CD4-positive, alpha-beta T cell (primary cell): ENCODE data around the gene FABP2. TPM values are rescaled to one million over a fixed set of nuclear protein-coding genes. Genes with fewer than 3 reads are reported as not detected.
"Not testable (repeated sequence)": the region's sequence is repeated elsewhere in the genome, so short reads cannot be mapped to it uniquely, and the experiment has no call there.

ENCODE experiments used
- ATAC-seq: fragments of 200-7000 bp; cut with Tn5 transposase; one replicate; pipeline ENCODE4 v1.10.0; 2022; ENCODE audit warnings: mild to moderate bottlenecking; ENCODE audit not compliant: poor library complexity
- CTCF ChIA-PET: fragments of 350-600 bp; sonication (Branson Sonifier 250); formaldehyde crosslinking; loops from one replicate; lab custom pipeline; 2021; ENCODE audit warnings: antibody characterized with exemption, inconsistent platforms; lab: Charles Lee
- POLR2A ChIA-PET: fragments of 350-600 bp; sonication (Branson Sonifier 250); formaldehyde crosslinking; loops from one replicate; lab custom pipeline; 2021; ENCODE audit warnings: antibody characterized with exemption, inconsistent platforms; lab: Charles Lee
- DNase-seq, 14 experiments: peaks; one replicate each; pipeline ENCODE4 v3.0.0-alpha.2; 2013 to 2020; ENCODE audit warnings: mixed read lengths in 2 of 14
- H3K27ac ChIP-seq, 2 donors: one replicate each; pipeline versions ENCODE4 v1.5.1 to v1.7.0; 2013; ENCODE audit warnings: low read length in 2 of 2, low read depth in 1 of 2, mild to moderate bottlenecking in 1 of 2
- H3K27me3 ChIP-seq, 2 experiments: 1 replicate in 1 of 2; 2 replicates in 1 of 2; pipeline versions ENCODE4 v1.6.1 to v1.7.0; 2013; ENCODE audit warnings: low read length in 2 of 2, control low read depth in 1 of 2, mild to moderate bottlenecking in 1 of 2, moderate library complexity in 1 of 2; ENCODE audit not compliant: insufficient read depth in 2 of 2, control insufficient read depth in 1 of 2
- H3K36me3 ChIP-seq: one replicate; pipeline ENCODE4 v1.6.1; 2013; ENCODE audit warnings: low read length, control low read depth; ENCODE audit not compliant: insufficient read depth
- H3K4me1 ChIP-seq: one replicate; pipeline ENCODE4 v1.6.1; 2013; ENCODE audit warnings: low read length, control low read depth; ENCODE audit not compliant: insufficient read depth
- H3K4me3 ChIP-seq: one replicate; pipeline ENCODE4 v1.5.1; 2013; ENCODE audit warnings: mild to moderate bottlenecking, low read length, moderate library complexity
- H3K9me3 ChIP-seq, 2 experiments: 1 replicate in 1 of 2; 2 replicates in 1 of 2; pipeline versions ENCODE4 v1.6.1 to v1.7.0; 2013; ENCODE audit warnings: low read length in 2 of 2, mild to moderate bottlenecking in 2 of 2, control low read depth in 1 of 2, moderate library complexity in 1 of 2; ENCODE audit not compliant: control insufficient read depth in 1 of 2, insufficient read depth in 1 of 2
- H3K27ac Mint-ChIP-seq: one replicate; pipeline ENCODE4 v1.8.0; 2020; ENCODE audit warnings: mixed read lengths
- H3K27me3 Mint-ChIP-seq: one replicate; pipeline ENCODE4 v1.8.0; 2021; ENCODE audit warnings: mixed read lengths
- H3K36me3 Mint-ChIP-seq: one replicate; pipeline ENCODE4 v1.8.0; 2021; ENCODE audit warnings: low read depth, mixed read lengths
- H3K4me1 Mint-ChIP-seq: one replicate; pipeline ENCODE4 v1.8.0; 2021; ENCODE audit warnings: low read depth, mixed read lengths
- H3K4me3 Mint-ChIP-seq: one replicate; pipeline ENCODE4 v1.8.0; 2020; ENCODE audit warnings: mild to moderate bottlenecking, mixed read lengths
- H3K9me3 Mint-ChIP-seq: one replicate; pipeline ENCODE4 v1.8.0; 2020; ENCODE audit warnings: mixed read lengths
- intact Hi-C, 2 experiments: fragments of 100-400 bp; cut with DNase I in 1 of 2; cut with micrococcal nuclease in 1 of 2; formaldehyde crosslinking; loops; one replicate each; pipeline versions ENCODE4 v1.15.1 to v1.9.0; 2023 to 2025; cut with DNase I, micrococcal nuclease
- total RNA-seq, 174 experiments: library from RNA in 2 of 174; stranded (reverse) in 2 of 174; gene quantifications; one replicate each; pipeline ENCODE4 v1.2.3 and lab custom pipeline; 2021 to 2026

Gene FABP2
- total RNA-seq, 2 experiments from 2014 or later, result not detected

DNA sequence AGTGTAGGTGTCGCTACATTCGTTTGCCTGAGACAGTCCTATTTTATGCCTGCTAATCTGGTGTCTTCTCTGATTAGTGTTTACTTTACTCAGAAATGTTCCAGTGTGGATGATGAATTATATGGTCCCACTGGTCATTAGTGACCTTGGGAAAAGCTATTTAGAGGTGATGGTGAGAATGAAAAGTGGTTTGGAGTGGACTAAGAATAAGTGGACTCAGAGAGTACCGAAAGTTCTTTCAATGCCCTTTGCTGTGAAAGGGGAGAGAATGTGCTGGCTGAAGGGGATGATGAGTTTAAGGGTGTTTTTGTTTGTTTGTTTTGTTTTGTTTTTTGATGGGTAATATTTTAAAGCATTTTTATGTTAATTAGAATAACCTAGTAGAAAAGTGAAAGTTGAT lies 40.5 kb upstream of the FABP2 start:
- POLR2A ChIA-PET, intact Hi-C loops, H3K9me3 Mint-ChIP-seq, H3K36me3 ChIP-seq, H3K27ac Mint-ChIP-seq, H3K36me3 Mint-ChIP-seq, ATAC-seq, H3K27ac ChIP-seq, H3K9me3 ChIP-seq, H3K4me3 Mint-ChIP-seq, DNase-seq, H3K4me1 ChIP-seq, H3K27me3 ChIP-seq, H3K4me1 Mint-ChIP-seq, CTCF ChIA-PET, H3K27me3 Mint-ChIP-seq, H3K4me3 ChIP-seq: not testable (repeated sequence)

DNA sequence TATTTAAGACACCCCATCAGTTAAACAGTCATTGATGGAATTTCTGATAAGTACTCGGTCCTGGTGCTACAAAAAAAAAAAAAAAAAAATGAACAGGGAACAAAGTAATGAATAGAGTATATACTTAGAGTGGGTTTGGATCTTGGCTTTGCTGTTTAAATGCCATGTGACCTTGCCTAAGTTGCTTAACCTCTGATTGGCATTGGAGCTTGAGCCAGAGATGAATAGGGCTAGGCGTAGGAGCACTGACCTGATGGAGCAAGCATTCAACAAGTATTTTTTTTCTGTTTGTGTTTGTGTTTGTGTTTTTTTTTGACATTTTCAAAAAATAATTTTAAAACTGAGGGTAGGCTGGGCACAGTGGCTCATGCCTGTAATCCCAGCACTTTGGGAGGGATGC lies 37.9 kb upstream of the FABP2 start:
- POLR2A ChIA-PET, H3K4me3 ChIP-seq, H3K27ac Mint-ChIP-seq, intact Hi-C loops, H3K9me3 Mint-ChIP-seq, H3K36me3 Mint-ChIP-seq, H3K4me1 Mint-ChIP-seq, H3K36me3 ChIP-seq, ATAC-seq, CTCF ChIA-PET, H3K27ac ChIP-seq, H3K27me3 Mint-ChIP-seq, H3K4me3 Mint-ChIP-seq, H3K4me1 ChIP-seq, H3K27me3 ChIP-seq, H3K9me3 ChIP-seq, DNase-seq: not testable (repeated sequence)

DNA sequence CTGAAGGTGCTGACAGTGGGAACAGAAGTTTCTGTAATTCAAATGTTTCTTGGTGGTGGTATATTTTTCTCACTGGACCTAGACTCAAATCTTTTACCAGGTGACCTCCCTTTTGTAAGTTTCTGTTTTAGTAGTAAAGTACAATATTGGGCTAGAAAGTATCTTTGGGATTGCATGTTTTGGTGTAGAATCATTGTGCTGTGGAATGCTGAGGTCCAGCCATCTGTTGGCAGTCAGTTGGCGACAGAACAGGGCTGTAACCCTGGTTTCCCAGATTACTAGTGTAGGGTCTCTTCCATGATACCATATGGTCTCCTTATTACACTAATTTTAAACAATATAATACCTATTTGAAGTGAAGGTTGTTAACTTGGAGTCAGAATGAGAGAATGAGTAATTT lies 34.9 kb upstream of the FABP2 start:
- H3K9me3 Mint-ChIP-seq, H3K27me3 Mint-ChIP-seq, H3K36me3 Mint-ChIP-seq, H3K36me3 ChIP-seq, H3K27ac ChIP-seq, H3K27me3 ChIP-seq, ATAC-seq, CTCF ChIA-PET, H3K27ac Mint-ChIP-seq, H3K4me1 ChIP-seq, intact Hi-C loops, H3K4me3 ChIP-seq, H3K4me3 Mint-ChIP-seq, POLR2A ChIA-PET, DNase-seq, H3K4me1 Mint-ChIP-seq, H3K9me3 ChIP-seq: not testable (repeated sequence)

DNA sequence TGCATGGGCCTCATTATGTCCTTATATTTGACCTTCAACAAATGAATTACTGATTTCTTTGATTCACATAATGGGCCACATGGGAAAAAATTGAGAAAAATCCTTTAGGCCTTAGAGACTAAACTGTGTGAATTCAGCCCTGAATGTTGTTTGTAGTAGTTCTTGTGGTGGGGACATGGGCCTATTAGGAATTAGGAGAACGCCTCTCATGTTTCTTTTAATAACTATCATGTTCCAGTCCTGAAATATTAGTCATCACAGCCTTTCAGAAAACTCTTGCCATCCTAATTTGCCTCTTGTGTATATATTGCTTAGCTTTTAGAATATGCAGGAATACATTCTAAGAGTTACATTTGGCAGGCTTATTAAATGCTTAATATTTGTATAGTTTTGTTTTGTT lies 34.1 kb upstream of the FABP2 start:
- H3K4me1 ChIP-seq, H3K36me3 Mint-ChIP-seq, H3K4me1 Mint-ChIP-seq, intact Hi-C loops, DNase-seq, H3K27me3 ChIP-seq, ATAC-seq, H3K27ac Mint-ChIP-seq, H3K36me3 ChIP-seq, H3K9me3 ChIP-seq, H3K9me3 Mint-ChIP-seq, H3K27ac ChIP-seq, H3K4me3 Mint-ChIP-seq, POLR2A ChIA-PET, H3K27me3 Mint-ChIP-seq, H3K4me3 ChIP-seq, CTCF ChIA-PET: not testable (repeated sequence)

DNA sequence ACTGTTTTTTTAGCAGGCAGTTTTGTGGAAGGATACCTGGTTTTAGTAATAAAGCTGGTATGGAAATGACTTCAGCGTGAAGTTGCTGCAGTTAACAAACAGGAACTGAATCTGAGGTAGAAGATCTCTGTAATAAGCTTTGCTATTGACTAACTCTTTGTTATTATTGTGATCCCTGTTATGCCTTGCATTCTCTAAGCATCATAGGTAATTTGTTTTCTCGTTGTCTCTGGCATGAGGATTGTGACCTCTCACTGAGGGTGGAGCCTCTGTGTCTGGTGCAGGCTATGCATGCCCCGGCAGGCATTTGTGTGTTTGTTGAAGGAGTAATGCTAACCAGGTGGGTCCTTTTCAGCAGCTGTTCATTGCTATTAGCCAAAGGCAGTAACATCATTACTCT lies 31.4 kb upstream of the FABP2 start:
- H3K4me3 ChIP-seq, H3K36me3 Mint-ChIP-seq, H3K27me3 Mint-ChIP-seq, CTCF ChIA-PET, H3K4me1 ChIP-seq, H3K27ac ChIP-seq, H3K4me1 Mint-ChIP-seq, POLR2A ChIA-PET, H3K27me3 ChIP-seq, H3K4me3 Mint-ChIP-seq, H3K27ac Mint-ChIP-seq, H3K36me3 ChIP-seq, H3K9me3 ChIP-seq, DNase-seq, intact Hi-C loops, H3K9me3 Mint-ChIP-seq, ATAC-seq: not testable (repeated sequence)

DNA sequence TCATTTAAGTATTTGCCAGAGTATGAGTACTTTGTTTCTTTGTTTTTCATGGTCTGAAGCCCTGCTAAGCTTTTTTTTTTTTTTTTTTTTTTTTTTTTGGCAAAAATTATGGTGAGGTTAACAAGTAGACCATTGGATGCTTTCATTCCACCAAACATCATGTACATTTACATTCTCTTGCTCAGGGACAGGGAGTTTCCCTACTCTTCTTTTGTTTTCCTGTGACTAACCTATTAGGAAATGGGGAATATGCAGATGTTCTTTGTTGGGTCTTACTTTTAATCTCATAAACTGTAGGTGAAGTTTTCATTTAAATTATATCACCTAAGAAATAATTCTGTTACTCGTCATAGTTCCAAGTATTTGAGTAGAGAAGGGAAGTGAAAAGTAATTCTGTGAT lies 26.2 kb upstream of the FABP2 start:
- H3K4me1 ChIP-seq, POLR2A ChIA-PET, H3K27me3 ChIP-seq, H3K9me3 Mint-ChIP-seq, intact Hi-C loops, ATAC-seq, H3K27me3 Mint-ChIP-seq, H3K27ac Mint-ChIP-seq, H3K4me1 Mint-ChIP-seq, H3K27ac ChIP-seq, DNase-seq, CTCF ChIA-PET, H3K9me3 ChIP-seq, H3K36me3 ChIP-seq, H3K36me3 Mint-ChIP-seq, H3K4me3 Mint-ChIP-seq, H3K4me3 ChIP-seq: not testable (repeated sequence)

DNA sequence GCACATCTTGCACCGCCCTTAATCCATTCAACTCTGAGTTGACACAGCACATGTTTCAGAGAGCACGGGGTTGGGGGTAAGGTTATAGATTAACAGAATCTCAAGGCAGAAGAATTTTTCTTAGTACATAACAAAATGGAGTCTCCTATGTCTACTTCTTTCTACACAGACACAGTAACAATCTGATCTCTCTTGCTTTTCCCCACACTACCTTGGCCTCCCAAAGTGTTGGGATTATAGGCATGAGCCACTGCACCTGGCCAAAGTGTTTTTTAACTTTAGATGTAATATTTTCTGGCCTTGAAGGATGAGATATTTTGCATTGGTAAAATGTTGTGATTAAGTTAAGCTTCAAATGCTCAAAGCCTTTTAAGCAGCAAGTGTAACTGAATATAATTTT lies 21.4 kb upstream of the FABP2 start:
- H3K9me3 ChIP-seq, H3K27me3 ChIP-seq, H3K4me1 Mint-ChIP-seq, H3K27ac Mint-ChIP-seq, H3K27ac ChIP-seq, H3K4me1 ChIP-seq, intact Hi-C loops, ATAC-seq, DNase-seq, H3K4me3 Mint-ChIP-seq, POLR2A ChIA-PET, H3K36me3 ChIP-seq, H3K4me3 ChIP-seq, H3K9me3 Mint-ChIP-seq, H3K27me3 Mint-ChIP-seq, H3K36me3 Mint-ChIP-seq: not testable (repeated sequence)
- CTCF ChIA-PET, result interaction anchor here (0.7 kb wide), 1 partner anchor 602 kb away, joined by 3 read pairs; no protein-coding TSS in a partner anchor
